Measurements from ENCODE around the gene GRAP.

The GRAP gene

GRCh38 chr17:19004421-19005136 is 42.2 kb downstream of the GRAP start, which contains the start of gene FAM83G:
FAM83G (minus strand) TSS chr17:19004764; CDS start chr17:19004041, 723 bp downstream.
- TF ChIP-seq SIN3A (IDR thresholded peaks at IDR 0.05; ENCODE audit: borderline replicate concordance, insufficient read depth, low read length) (no peak), FOXP2 (optimal IDR thresholded peaks at IDR 0.05; ENCODE audit: borderline replicate concordance, extremely low read depth, extremely low read length, insufficient read depth) (no peak), REST (IDR thresholded peaks at IDR 0.05; ENCODE audit: insufficient read depth in 1 of 2, low read depth in 2 of 2, low read length in 2 of 2) (no peak), TAF1 (IDR thresholded peaks at IDR 0.05; ENCODE audit: borderline replicate concordance, insufficient read depth, low read length) (no peak), POLR2AphosphoS5 (IDR thresholded peaks at IDR 0.05; ENCODE audit: low read depth, low read length) (no peak)

- TF ChIP-seq FOXP2 (optimal IDR thresholded peaks at IDR 0.05; ENCODE audit: borderline replicate concordance, extremely low read depth, extremely low read length, insufficient read depth) = no peak
- TF ChIP-seq TAF1 (IDR thresholded peaks at IDR 0.05; ENCODE audit: borderline replicate concordance, insufficient read depth, low read length) = no peak
- TF ChIP-seq POLR2AphosphoS5 (IDR thresholded peaks at IDR 0.05; ENCODE audit: low read depth, low read length) = no peak
- no peak for TF ChIP-seq SIN3A (IDR thresholded peaks at IDR 0.05; ENCODE audit: borderline replicate concordance, insufficient read depth, low read length)
- TF ChIP-seq REST (IDR thresholded peaks at IDR 0.05; ENCODE audit: insufficient read depth in 1 of 2, low read depth in 2 of 2, low read length in 2 of 2) = no peak
These were observed 43.0 kb downstream of the GRAP start for GRCh38 chr17:19003543-19004420.

GRCh38 chr17:19002805-19003542 is 43.8 kb downstream of the GRAP start:
- TF ChIP-seq SIN3A (IDR thresholded peaks at IDR 0.05; ENCODE audit: borderline replicate concordance, insufficient read depth, low read length) (no peak), TAF1 (IDR thresholded peaks at IDR 0.05; ENCODE audit: borderline replicate concordance, insufficient read depth, low read length) (no peak), FOXP2 (optimal IDR thresholded peaks at IDR 0.05; ENCODE audit: borderline replicate concordance, extremely low read depth, extremely low read length, insufficient read depth) (no peak), POLR2AphosphoS5 (IDR thresholded peaks at IDR 0.05; ENCODE audit: low read depth, low read length) (no peak), REST (IDR thresholded peaks at IDR 0.05; ENCODE audit: insufficient read depth in 1 of 2, low read depth in 2 of 2, low read length in 2 of 2) (no peak)

GRCh38 chr17:19001907-19002590 is 44.7 kb downstream of the GRAP start:
- no peak for TF ChIP-seq TAF1 (IDR thresholded peaks at IDR 0.05; ENCODE audit: borderline replicate concordance, insufficient read depth, low read length)
- TF ChIP-seq REST (IDR thresholded peaks at IDR 0.05; ENCODE audit: insufficient read depth in 1 of 2, low read depth in 2 of 2, low read length in 2 of 2) = no peak
- TF ChIP-seq FOXP2 (optimal IDR thresholded peaks at IDR 0.05; ENCODE audit: borderline replicate concordance, extremely low read depth, extremely low read length, insufficient read depth) = no peak
- no peak for TF ChIP-seq POLR2AphosphoS5 (IDR thresholded peaks at IDR 0.05; ENCODE audit: low read depth, low read length)
- no peak for TF ChIP-seq SIN3A (IDR thresholded peaks at IDR 0.05; ENCODE audit: borderline replicate concordance, insufficient read depth, low read length)
